Measurements from ENCODE around the gene DXO. TPM values are rescaled to one million over a fixed set of nuclear protein-coding genes. Genes with fewer than 3 reads are reported as not detected.
"Not testable (repeated sequence)": the region's sequence is repeated elsewhere in the genome, so short reads cannot be mapped to it uniquely, and the experiment has no call there.

The DXO gene
- total and polyA plus RNA-seq, 2 donors, result 8.5 to 20.2 TPM

- not testable (repeated sequence) for H3K36me3 ChIP-seq (ENCODE audit: insufficient read depth); H3K27ac ChIP-seq (ENCODE audit: low read depth); DNase-seq (ENCODE audit: extremely low spot score); H3K4me3 ChIP-seq (ENCODE audit: low read depth, low read length); H3K4me1 ChIP-seq (ENCODE audit: insufficient read depth)
- no CpG with 5 or more reads among the region's 7 CpGs for WGBS
Observed at GRCh38 chr6:32003301-32003700, 31.4 kb upstream of the DXO start.

GRCh38 chr6:32002546-32003268 is 30.8 kb upstream of the DXO start:
- WGBS, result no CpG with 5 or more reads among the region's 15 CpGs
- H3K27ac ChIP-seq (ENCODE audit: low read depth); H3K4me3 ChIP-seq (ENCODE audit: low read depth, low read length); H3K4me1 ChIP-seq (ENCODE audit: insufficient read depth); DNase-seq (ENCODE audit: extremely low spot score); H3K36me3 ChIP-seq (ENCODE audit: insufficient read depth): not testable (repeated sequence)

GRCh38 chr6:31996385-31996784 is 24.4 kb upstream of the DXO start:
- DNase-seq (ENCODE audit: extremely low spot score), result not testable (repeated sequence)

GRCh38 chr6:31994421-31994820 is 22.5 kb upstream of the DXO start:
- not testable (repeated sequence) for H3K4me3 ChIP-seq (ENCODE audit: low read depth, low read length); H3K27ac ChIP-seq (ENCODE audit: low read depth); H3K4me1 ChIP-seq (ENCODE audit: insufficient read depth); H3K36me3 ChIP-seq (ENCODE audit: insufficient read depth); DNase-seq (ENCODE audit: extremely low spot score)
- 99% methylated on average over 8 of the region's 14 CpGs for WGBS

More at GRCh38 chr6:31996385-31996784, 24.4 kb upstream of the DXO start:
- H3K36me3 ChIP-seq (ENCODE audit: insufficient read depth); H3K27ac ChIP-seq (ENCODE audit: low read depth); H3K4me1 ChIP-seq (ENCODE audit: insufficient read depth); H3K4me3 ChIP-seq (ENCODE audit: low read depth, low read length): not testable (repeated sequence)
- 93% methylated on average over 6 of the region's 6 CpGs for WGBS

GRCh38 chr6:31989363-31989762 is 17.4 kb upstream of the DXO start:
- WGBS, result no CpG with 5 or more reads among the region's 10 CpGs
- H3K4me1 ChIP-seq (ENCODE audit: insufficient read depth); H3K27ac ChIP-seq (ENCODE audit: low read depth); H3K36me3 ChIP-seq (ENCODE audit: insufficient read depth); H3K4me3 ChIP-seq (ENCODE audit: low read depth, low read length); DNase-seq (ENCODE audit: extremely low spot score): not testable (repeated sequence)

- H3K4me1 ChIP-seq (ENCODE audit: insufficient read depth); H3K27ac ChIP-seq (ENCODE audit: low read depth); DNase-seq (ENCODE audit: extremely low spot score); H3K4me3 ChIP-seq (ENCODE audit: low read depth, low read length); H3K36me3 ChIP-seq (ENCODE audit: insufficient read depth): not testable (repeated sequence)
- no CpG with 5 or more reads among the region's 7 CpGs for WGBS
Observed at GRCh38 chr6:31981744-31982143, 9.8 kb upstream of the DXO start, which contains the start of gene C4A. C4A (plus strand) TSS chr6:31982057; CDS start chr6:31982108, 51 bp downstream.

- H3K4me3 ChIP-seq (ENCODE audit: low read depth, low read length); H3K4me1 ChIP-seq (ENCODE audit: insufficient read depth); H3K27ac ChIP-seq (ENCODE audit: low read depth); DNase-seq (ENCODE audit: extremely low spot score); H3K36me3 ChIP-seq (ENCODE audit: insufficient read depth): not testable (repeated sequence)
- no CpG with 5 or more reads among the region's 5 CpGs for WGBS
Observed at GRCh38 chr6:31980998-31981397, 9.1 kb upstream of the DXO start.

GRCh38 chr6:31980195-31980876 is 8.4 kb upstream of the DXO start:
- H3K27ac ChIP-seq (ENCODE audit: low read depth); H3K4me1 ChIP-seq (ENCODE audit: insufficient read depth); H3K36me3 ChIP-seq (ENCODE audit: insufficient read depth); DNase-seq (ENCODE audit: extremely low spot score); H3K4me3 ChIP-seq (ENCODE audit: low read depth, low read length): not testable (repeated sequence)
- 90% methylated on average over 13 of the region's 13 CpGs for WGBS

- DNase-seq (ENCODE audit: extremely low spot score), result no peak
- Histone ChIP-seq H3K36me3 (ENCODE audit: insufficient read depth) (no peaks in the 10 kb centered on the region), H3K27ac (ENCODE audit: low read depth) (no peak overlapping the region)
Observed at GRCh38 chr6:31979238-31979898, 7.4 kb upstream of the DXO start.

GRCh38 chr6:31978831-31979230 is 6.9 kb upstream of the DXO start:
- Histone ChIP-seq H3K4me1 (ENCODE audit: insufficient read depth) (no peaks in the 10 kb centered on the region), H3K27ac (ENCODE audit: low read depth) (no peak overlapping the region), H3K36me3 (ENCODE audit: insufficient read depth) (no peaks in the 10 kb centered on the region), H3K4me3 (ENCODE audit: low read depth, low read length) (no peak overlapping the region)
- DNase-seq (ENCODE audit: extremely low spot score), result no peak
- WGBS, result 91% methylated on average over 5 of the region's 5 CpGs

More at GRCh38 chr6:31979238-31979898, 7.4 kb upstream of the DXO start:
- Histone ChIP-seq H3K4me3 (ENCODE audit: low read depth, low read length) (no peak overlapping the region), H3K4me1 (ENCODE audit: insufficient read depth) (no peaks in the 10 kb centered on the region)
- 89% methylated on average over 3 of the region's 3 CpGs for WGBS

GRCh38 chr6:31977816-31978431 is 6.0 kb upstream of the DXO start:
- Histone ChIP-seq H3K27ac (ENCODE audit: low read depth) (no peak overlapping the region), H3K4me1 (ENCODE audit: insufficient read depth) (no peaks in the 10 kb centered on the region), H3K4me3 (ENCODE audit: low read depth, low read length) (no peak overlapping the region), H3K36me3 (ENCODE audit: insufficient read depth) (no peaks in the 10 kb centered on the region)
- WGBS, result 91% methylated on average over 12 of the region's 12 CpGs
- DNase-seq (ENCODE audit: extremely low spot score), result no peak

GRCh38 chr6:31976065-31976464 is 4.1 kb upstream of the DXO start:
- WGBS, result 96% methylated on average over 30 of the region's 30 CpGs
- not testable (repeated sequence) for H3K36me3 ChIP-seq (ENCODE audit: insufficient read depth); H3K27ac ChIP-seq (ENCODE audit: low read depth); DNase-seq (ENCODE audit: extremely low spot score); H3K4me3 ChIP-seq (ENCODE audit: low read depth, low read length); H3K4me1 ChIP-seq (ENCODE audit: insufficient read depth)

GRCh38 chr6:31972709-31973350 is 892 bp upstream of the DXO start:
- WGBS, result 7% methylated on average over 19 of the region's 19 CpGs
- H3K4me3 ChIP-seq (ENCODE audit: low read depth, low read length), result peak overlapping the region; percentile 48
- peak overlapping the region; percentile 90 for H3K27ac ChIP-seq (ENCODE audit: low read depth)
- no peaks in the 10 kb centered on the region for H3K4me1 ChIP-seq (ENCODE audit: insufficient read depth)
- DNase-seq (ENCODE audit: extremely low spot score), result no peak
- no peaks in the 10 kb centered on the region for H3K36me3 ChIP-seq (ENCODE audit: insufficient read depth)
